ENCODE measurements around the gene DHX40. TPM values are rescaled to one million over a fixed set of nuclear protein-coding genes. Genes with fewer than 3 reads are reported as not detected.

The DHX40 gene
- total and polyA plus RNA-seq, 7 donors, result 13.8 to 53.2 (median 36.8) TPM

DNA sequence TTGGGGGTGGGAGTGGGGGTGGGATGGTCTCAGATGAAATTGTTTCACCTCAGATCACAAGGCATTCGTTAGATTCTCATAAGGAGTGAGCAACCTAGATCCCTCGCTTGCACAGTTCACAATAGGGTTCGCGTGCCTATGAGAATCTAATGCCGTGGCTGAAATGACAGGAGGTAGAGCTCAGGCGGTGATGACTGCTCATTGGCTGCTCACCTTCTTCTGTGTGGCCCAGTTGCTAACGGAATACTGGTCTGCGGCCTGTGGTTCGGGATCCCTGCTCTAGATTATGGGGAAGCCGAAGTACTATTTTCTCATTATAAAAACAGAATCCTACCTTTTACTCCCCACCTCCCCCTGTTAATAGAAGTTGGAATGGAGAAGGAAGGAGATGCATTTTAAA lies 73.1 kb downstream of the DHX40 start:
- intact Hi-C loops (cut with DNase I), result no loop called here
- WGBS, 2 donors, result 80 to 83% methylated on average over 10 of the region's 10 CpGs
- no peak for TF ChIP-seq POLR2AphosphoS5 (IDR thresholded peaks at IDR 0.05)
- no peak for TF ChIP-seq POLR2A (IDR thresholded peaks at IDR 0.05)
- Histone ChIP-seq H3K27ac (no peak overlapping the region), H3K9me3 (no peaks in the 10 kb centered on the region), H3K4me1 (peaks cover 0 to 52% (median 44%) of the 10 kb centered on the region in 4 donors), H3K27me3 (no peaks in the 10 kb centered on the region), H3K4me3 (no peak overlapping the region), H3K36me3 (no peaks in the 10 kb centered on the region)
- no peak for DNase-seq

DNA sequence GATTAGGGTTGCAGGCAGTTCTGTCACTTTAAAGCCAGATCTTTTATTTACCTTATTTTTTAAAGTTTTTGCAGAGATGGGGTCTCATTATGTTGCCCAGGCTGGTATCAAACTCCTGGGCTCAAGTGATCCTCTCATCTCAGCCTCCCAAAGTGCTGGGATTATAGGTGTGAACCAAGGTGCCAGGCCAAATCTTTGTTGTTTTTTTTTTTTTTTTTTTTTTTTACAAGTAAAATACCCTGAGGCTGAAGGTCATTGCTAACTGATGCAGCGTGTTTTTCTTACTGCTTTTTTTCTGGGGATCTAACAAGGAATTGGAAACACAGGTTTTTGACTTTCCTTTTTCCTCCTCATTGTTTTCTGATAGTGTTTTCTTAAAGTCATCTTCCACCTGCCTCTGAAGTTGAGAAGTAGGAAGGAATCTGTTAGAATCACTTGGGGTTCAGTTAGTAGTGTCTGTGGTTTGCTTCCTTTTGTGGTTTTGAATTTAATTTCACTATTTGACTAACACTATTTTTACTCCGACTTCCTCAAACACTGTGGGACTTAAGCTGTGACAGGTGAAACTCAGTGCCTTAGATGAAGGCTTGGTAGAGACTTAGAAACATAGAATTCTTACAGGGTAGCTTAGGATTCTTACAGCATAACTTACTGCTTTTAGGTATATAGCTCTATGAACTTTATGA lies 76.5 kb downstream of the DHX40 start:
- WGBS, 2 donors, result 7 to 21% methylated on average over 2 of the region's 2 CpGs
- H3K9me3 ChIP-seq, result no peaks in the 10 kb centered on the region
- TF ChIP-seq, protein P1, sequence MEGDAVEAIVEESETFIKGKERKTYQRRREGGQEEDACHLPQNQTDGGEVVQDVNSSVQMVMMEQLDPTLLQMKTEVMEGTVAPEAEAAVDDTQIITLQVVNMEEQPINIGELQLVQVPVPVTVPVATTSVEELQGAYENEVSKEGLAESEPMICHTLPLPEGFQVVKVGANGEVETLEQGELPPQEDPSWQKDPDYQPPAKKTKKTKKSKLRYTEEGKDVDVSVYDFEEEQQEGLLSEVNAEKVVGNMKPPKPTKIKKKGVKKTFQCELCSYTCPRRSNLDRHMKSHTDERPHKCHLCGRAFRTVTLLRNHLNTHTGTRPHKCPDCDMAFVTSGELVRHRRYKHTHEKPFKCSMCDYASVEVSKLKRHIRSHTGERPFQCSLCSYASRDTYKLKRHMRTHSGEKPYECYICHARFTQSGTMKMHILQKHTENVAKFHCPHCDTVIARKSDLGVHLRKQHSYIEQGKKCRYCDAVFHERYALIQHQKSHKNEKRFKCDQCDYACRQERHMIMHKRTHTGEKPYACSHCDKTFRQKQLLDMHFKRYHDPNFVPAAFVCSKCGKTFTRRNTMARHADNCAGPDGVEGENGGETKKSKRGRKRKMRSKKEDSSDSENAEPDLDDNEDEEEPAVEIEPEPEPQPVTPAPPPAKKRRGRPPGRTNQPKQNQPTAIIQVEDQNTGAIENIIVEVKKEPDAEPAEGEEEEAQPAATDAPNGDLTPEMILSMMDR (IDR thresholded peaks at IDR 0.05), result no peak
- TF ChIP-seq EP300 (IDR thresholded peaks at IDR 0.05), result no peak
- TF ChIP-seq POLR2A (IDR thresholded peaks at IDR 0.05), result no peak
- TF ChIP-seq POLR2AphosphoS5 (IDR thresholded peaks at IDR 0.05), result no peak
- H3K4me1 ChIP-seq, result peaks cover 0 to 43% (median 35%) of the 10 kb centered on the region in 4 donors
- intact Hi-C loops (cut with DNase I), result no loop called here
- DNase-seq, result no peak
- no peak overlapping the region for H3K27ac ChIP-seq
- H3K27me3 ChIP-seq, result no peaks in the 10 kb centered on the region
- no peak overlapping the region for H3K4me3 ChIP-seq
- H3K36me3 ChIP-seq, result peaks cover 0 to 30% (median 0%) of the 10 kb centered on the region in 4 donors

DNA sequence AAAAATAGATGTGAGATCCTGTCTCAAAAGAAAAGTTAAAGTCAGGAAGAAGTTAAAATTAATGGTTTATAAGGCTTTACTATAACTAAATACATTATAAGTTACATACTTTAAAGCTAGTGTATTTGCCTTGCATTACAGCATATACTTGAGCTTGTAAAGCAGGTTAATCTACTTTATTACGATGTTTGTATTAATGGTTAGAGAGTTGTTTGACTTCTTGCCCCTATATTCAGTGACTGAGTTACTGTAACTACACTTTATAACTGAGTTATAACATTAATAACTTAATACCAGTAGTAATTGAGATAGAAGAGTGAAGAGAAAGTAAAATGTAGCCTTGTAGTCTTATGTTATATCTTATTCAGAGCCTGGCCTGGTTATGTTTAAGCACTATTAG lies 77.2 kb downstream of the DHX40 start:
- H3K4me1 ChIP-seq, result peaks cover 0 to 47% (median 35%) of the 10 kb centered on the region in 4 donors
- intact Hi-C loops (cut with DNase I), result no loop called here
- peaks cover 0 to 36% (median 2%) of the 10 kb centered on the region in 4 donors for H3K36me3 ChIP-seq
- H3K27ac ChIP-seq, result no peak overlapping the region
- TF ChIP-seq POLR2A (IDR thresholded peaks at IDR 0.05), result no peak
- TF ChIP-seq, protein P1 (IDR thresholded peaks at IDR 0.05), result no peak
- no peak for TF ChIP-seq EP300 (IDR thresholded peaks at IDR 0.05)
- TF ChIP-seq POLR2AphosphoS5 (IDR thresholded peaks at IDR 0.05), result no peak
- H3K4me3 ChIP-seq, result no peak overlapping the region
- H3K27me3 ChIP-seq, result no peaks in the 10 kb centered on the region
- 23 to 70% methylated on average over 1 of the region's 1 CpG for WGBS, 2 donors
- no peaks in the 10 kb centered on the region for H3K9me3 ChIP-seq
- DNase-seq, result no peak

DNA sequence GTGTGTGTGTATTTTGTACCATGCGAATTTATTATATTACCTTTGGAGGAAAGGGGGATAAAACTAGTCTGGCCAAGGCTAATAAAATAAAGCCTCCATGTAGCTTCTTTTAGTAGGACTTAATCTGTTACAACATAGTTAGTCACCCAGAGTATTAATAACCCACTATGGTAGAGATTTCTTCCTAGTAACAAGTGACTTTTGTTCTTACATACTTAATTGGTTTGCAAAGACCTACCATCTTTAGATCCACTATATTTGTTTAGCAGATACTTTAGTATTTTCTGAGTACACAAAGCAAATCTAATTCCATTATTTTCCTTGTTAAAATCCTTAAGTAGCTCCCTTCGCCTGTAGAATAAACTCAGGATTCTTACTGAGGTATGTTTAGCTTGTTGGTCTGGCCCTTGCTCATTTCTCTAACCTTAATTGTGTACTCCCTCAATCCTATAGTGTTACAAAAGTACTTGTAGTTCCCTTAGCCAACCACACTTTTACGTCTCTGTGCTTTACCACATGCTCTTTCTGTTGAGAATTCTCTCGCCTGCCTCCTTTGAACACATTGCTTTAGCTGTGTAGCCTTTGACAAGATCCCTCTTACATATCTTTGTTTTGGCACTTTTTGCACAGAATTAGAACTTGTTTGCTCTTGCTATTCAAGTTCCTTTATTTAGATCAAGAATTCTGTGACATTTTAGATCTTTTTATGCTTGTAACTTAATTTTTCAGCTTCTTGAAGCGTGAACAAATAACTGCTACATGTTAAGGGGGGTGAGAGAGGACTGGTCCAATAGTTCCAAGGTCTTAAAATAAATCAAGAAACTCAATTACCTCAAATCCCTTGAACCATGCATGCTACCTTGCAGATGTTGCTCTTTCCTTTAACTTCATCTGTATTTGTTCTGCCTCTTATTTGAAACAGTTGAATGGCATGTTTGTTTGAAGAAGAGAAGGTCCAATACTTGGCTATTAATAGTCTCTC lies 78.0 kb downstream of the DHX40 start:
- intact Hi-C loops (cut with DNase I), result no loop called here

DNA sequence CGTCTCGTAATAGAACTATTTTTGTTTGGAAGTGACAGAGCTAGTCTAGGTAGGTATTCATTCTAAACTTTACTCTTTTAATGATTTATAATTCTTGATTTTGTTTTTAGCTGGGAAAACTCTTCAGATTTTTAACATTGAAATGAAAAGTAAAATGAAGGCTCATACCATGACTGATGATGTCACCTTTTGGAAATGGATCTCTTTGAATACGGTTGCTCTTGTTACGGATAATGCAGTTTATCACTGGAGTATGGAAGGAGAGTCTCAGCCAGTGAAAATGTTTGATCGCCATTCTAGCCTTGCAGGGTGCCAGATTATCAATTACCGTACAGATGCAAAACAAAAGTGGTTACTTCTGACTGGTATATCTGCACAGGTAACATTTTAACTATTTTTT lies 81.9 kb downstream of the DHX40 start:
- H3K27ac ChIP-seq, result no peak overlapping the region
- WGBS, 2 donors, result 94 to 95% methylated on average over 6 of the region's 6 CpGs
- H3K9me3 ChIP-seq, result peaks cover 0 to 1% (median 0%) of the 10 kb centered on the region in 4 donors
- DNase-seq, result no peak
- peaks cover 0 to 39% (median 21%) of the 10 kb centered on the region in 4 donors for H3K4me1 ChIP-seq
- intact Hi-C loops (cut with DNase I), result no loop called here
- no peaks in the 10 kb centered on the region for H3K27me3 ChIP-seq
- no peak overlapping the region for H3K4me3 ChIP-seq
- peaks cover 0 to 83% (median 17%) of the 10 kb centered on the region in 4 donors for H3K36me3 ChIP-seq
- TF ChIP-seq EP300 (IDR thresholded peaks at IDR 0.05), result no peak
- no peak for TF ChIP-seq POLR2A (IDR thresholded peaks at IDR 0.05)
- TF ChIP-seq, protein P1 (IDR thresholded peaks at IDR 0.05), result no peak
- no peak for TF ChIP-seq POLR2AphosphoS5 (IDR thresholded peaks at IDR 0.05)

More for the DNA sequence above, 78.0 kb downstream of the DHX40 start:
- 67 to 77% methylated on average over 5 of the region's 5 CpGs for WGBS, 2 donors
- Histone ChIP-seq H3K27ac (no peak overlapping the region), H3K27me3 (no peaks in the 10 kb centered on the region), H3K4me3 (no peak overlapping the region), H3K4me1 (peaks cover 0 to 47% (median 35%) of the 10 kb centered on the region in 4 donors), H3K36me3 (peaks cover 0 to 45% (median 3%) of the 10 kb centered on the region in 4 donors), H3K9me3 (no peaks in the 10 kb centered on the region)
- no peak for DNase-seq
- no peak for TF ChIP-seq POLR2A (IDR thresholded peaks at IDR 0.05)
- TF ChIP-seq EP300 (IDR thresholded peaks at IDR 0.05), result no peak
